Measurements from ENCODE around the gene FADS6. TPM values are rescaled to one million over a fixed set of nuclear protein-coding genes. Genes with fewer than 3 reads are reported as not detected.
A peak's percentile ranks its signal among the peaks of the same experiment; 100 is the strongest.

The FADS6 gene
- polyA plus RNA-seq, 3 donors = not detected

GRCh38 chr17:74874615-74875037 is 18.8 kb downstream of the FADS6 start:
- no peak for TF ChIP-seq CTCF (IDR thresholded peaks at IDR 0.05)
- Histone ChIP-seq H3K9me3 (replicated peaks in 1 of 2; ENCODE audit: control insufficient read depth in 1 of 2, insufficient read depth in 1 of 2, low read length in 2 of 2) (no peaks in the 10 kb centered on the region), H3K27me3 (ENCODE audit: control insufficient read depth in 2 of 2, insufficient read depth in 2 of 2, low read length in 2 of 2) (no peaks in the 10 kb centered on the region), H4K20me1 (ENCODE audit: insufficient read depth, low read length) (no peaks in the 10 kb centered on the region), H3K36me3 (replicated peaks in 1 of 2; ENCODE audit: control insufficient read depth in 1 of 2, insufficient read depth in 2 of 2, low read length in 2 of 2) (no peaks in the 10 kb centered on the region), H3K4me1 (ENCODE audit: control insufficient read depth in 1 of 2, insufficient read depth in 2 of 2, low read length in 2 of 2) (peaks cover 18 to 22% of the 10 kb centered on the region in 2 donors), H3K4me2 (replicated peaks; ENCODE audit: extremely low read depth, low read length, poor library complexity, severe bottlenecking) (no peak overlapping the region), H3K4me3 (replicated peaks in 1 of 3; ENCODE audit: low read depth in 2 of 3, low read length in 3 of 3) (no peak overlapping the region), H3K79me2 (ENCODE audit: insufficient read depth, low read length) (no peaks in the 10 kb centered on the region), H3K9ac (ENCODE audit: insufficient read depth, low read length, poor library complexity, severe bottlenecking) (no peak overlapping the region), H3K27ac (ENCODE audit: low read depth in 1 of 2, low read length in 2 of 2) (no peak overlapping the region), H2AFZ (ENCODE audit: insufficient read depth, low read depth, low read length, poor library complexity, severe bottlenecking) (no peak overlapping the region)
- Mint-ChIP-seq H3K27me3 (ENCODE audit: low read depth in 3 of 3) (peaks cover 2 to 13% (median 3%) of the 10 kb centered on the region in 3 donors), H3K27ac (no peak overlapping the region), H3K4me3 (no peak overlapping the region), H3K9me3 (no peaks in the 10 kb centered on the region), H3K4me1 (peaks cover 19% of the 10 kb centered on the region), H3K36me3 (peaks cover under 1 to 8% of the 10 kb centered on the region in 2 donors)
- no peak for DNase-seq
- intact Hi-C loops (cut with micrococcal nuclease) = loop anchor here in 1 of 2 donors (10.0 kb wide), 1 partner anchor 790 kb away; the partner anchor contains the start of genes RECQL5 and SAP30BP
- 100% methylated on average over 1 of the region's 5 CpGs for WGBS (ENCODE audit: insufficient coverage)

- Mint-ChIP-seq H3K4me3 (peak overlapping the region; percentile 81 to 88), H3K4me1 (peaks cover 18% of the 10 kb centered on the region), H3K27me3 (ENCODE audit: low read depth in 3 of 3) (peaks cover 2 to 13% (median 5%) of the 10 kb centered on the region in 3 donors), H3K27ac (peak overlapping the region; percentile 86 to 98 (median 93)), H3K36me3 (peaks cover 5 to 8% of the 10 kb centered on the region in 2 donors), H3K9me3 (no peaks in the 10 kb centered on the region)
- peak overlapping the region; percentile 71 to 88 (median 85) for H3K4me3 ChIP-seq (replicated peaks in 1 of 3; ENCODE audit: low read depth in 2 of 3, low read length in 3 of 3)
- intact Hi-C loops (cut with micrococcal nuclease) = loop anchor here in 1 of 2 donors (10.0 kb wide), 1 partner anchor 791 kb away; the partner anchor contains the start of genes RECQL5 and SAP30BP
- 100% methylated on average over 1 of the region's 6 CpGs for WGBS (ENCODE audit: insufficient coverage)
- no peaks in the 10 kb centered on the region for H4K20me1 ChIP-seq (ENCODE audit: insufficient read depth, low read length)
- peaks cover 18 to 22% of the 10 kb centered on the region in 2 donors for H3K4me1 ChIP-seq (ENCODE audit: control insufficient read depth in 1 of 2, insufficient read depth in 2 of 2, low read length in 2 of 2)
- H3K79me2 ChIP-seq (ENCODE audit: insufficient read depth, low read length) = no peaks in the 10 kb centered on the region
- H2AFZ ChIP-seq (ENCODE audit: insufficient read depth, low read depth, low read length, poor library complexity, severe bottlenecking) = peak overlapping the region; percentile 87
- no peak for TF ChIP-seq CTCF (IDR thresholded peaks at IDR 0.05)
- no peaks in the 10 kb centered on the region for H3K36me3 ChIP-seq (replicated peaks in 1 of 2; ENCODE audit: control insufficient read depth in 1 of 2, insufficient read depth in 2 of 2, low read length in 2 of 2)
- H3K27ac ChIP-seq (ENCODE audit: low read depth in 1 of 2, low read length in 2 of 2) = peak overlapping the region; percentile 70 to 95
- H3K4me2 ChIP-seq (replicated peaks; ENCODE audit: extremely low read depth, low read length, poor library complexity, severe bottlenecking) = peak overlapping the region; percentile 99
- H3K9me3 ChIP-seq (replicated peaks in 1 of 2; ENCODE audit: control insufficient read depth in 1 of 2, insufficient read depth in 1 of 2, low read length in 2 of 2) = no peaks in the 10 kb centered on the region
- no peak for DNase-seq
- H3K27me3 ChIP-seq (ENCODE audit: control insufficient read depth in 2 of 2, insufficient read depth in 2 of 2, low read length in 2 of 2) = no peaks in the 10 kb centered on the region
- H3K9ac ChIP-seq (ENCODE audit: insufficient read depth, low read length, poor library complexity, severe bottlenecking) = peak overlapping the region; percentile 83
These were observed 19.4 kb downstream of the FADS6 start for GRCh38 chr17:74873874-74874614.

Measured in CD14-positive monocyte (primary cell).